Hindlimb muscle (tissue), 1 donor: ENCODE measurements around the gene GSTA4. TPM values are rescaled to one million over a fixed set of nuclear protein-coding genes. Genes with fewer than 3 reads are reported as not detected.
"Not testable (repeated sequence)": the region's sequence is repeated elsewhere in the genome, so short reads cannot be mapped to it uniquely, and the experiment has no call there.

Experiments used
- DNase-seq: peaks from one replicate; pipeline ENCODE4 v3.0.0-alpha.2; 2013
- polyA plus RNA-seq: library from polyadenylated mRNA; unstranded; fragments of 120-200 nt; gene quantifications from one replicate; pipeline ENCODE4 v1.2.1, GENCODE V29; 2013; ENCODE audit not compliant: insufficient read length

GSTA4 gene
- polyA plus RNA-seq, 1 donor = 45.2 TPM

GRCh38 chr6:52969359-52969758, 25.7 kb downstream of the GSTA4 start:
- DNase-seq = no peak

DNA sequence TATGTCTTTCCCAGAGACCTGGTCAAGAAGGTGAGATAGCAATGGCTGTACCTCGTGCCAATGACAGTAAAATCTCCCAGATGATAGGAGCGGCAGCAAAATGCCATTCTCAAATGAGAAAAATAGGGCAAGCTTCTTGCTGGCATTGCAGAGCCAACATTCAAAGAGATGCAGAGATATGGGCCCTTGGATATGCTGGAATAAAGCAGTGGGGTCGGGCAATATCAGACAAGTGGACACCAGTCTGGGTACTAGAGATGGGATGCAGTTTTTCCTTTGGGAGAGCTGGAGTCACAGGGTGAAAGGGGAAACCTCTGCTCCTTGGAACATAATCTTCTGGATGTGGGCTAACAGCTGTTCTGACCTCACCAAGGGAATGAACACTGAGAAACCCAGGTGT, 29.0 kb downstream of the GSTA4 start:
- no peak for DNase-seq

DNA sequence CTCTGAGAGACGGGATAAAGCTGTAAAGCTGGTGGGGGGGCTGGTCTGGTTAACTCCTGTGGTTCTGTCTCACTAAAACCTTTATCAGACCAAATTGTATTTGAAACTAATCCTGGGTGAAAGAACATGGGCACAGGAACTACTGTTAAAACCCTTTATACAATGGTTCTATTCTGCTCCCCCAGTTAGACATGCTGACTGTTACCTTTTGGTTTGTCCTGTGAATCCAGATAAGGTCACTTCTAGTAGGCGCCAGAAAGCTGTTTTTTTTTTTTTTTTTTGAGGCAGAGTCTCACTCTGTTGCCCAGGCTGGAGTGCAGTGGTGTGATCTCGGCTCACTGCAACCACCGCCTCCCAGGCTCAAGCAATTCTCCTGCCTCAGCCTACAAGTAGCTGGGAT, 29.7 kb downstream of the GSTA4 start:
- no peak for DNase-seq

DNA sequence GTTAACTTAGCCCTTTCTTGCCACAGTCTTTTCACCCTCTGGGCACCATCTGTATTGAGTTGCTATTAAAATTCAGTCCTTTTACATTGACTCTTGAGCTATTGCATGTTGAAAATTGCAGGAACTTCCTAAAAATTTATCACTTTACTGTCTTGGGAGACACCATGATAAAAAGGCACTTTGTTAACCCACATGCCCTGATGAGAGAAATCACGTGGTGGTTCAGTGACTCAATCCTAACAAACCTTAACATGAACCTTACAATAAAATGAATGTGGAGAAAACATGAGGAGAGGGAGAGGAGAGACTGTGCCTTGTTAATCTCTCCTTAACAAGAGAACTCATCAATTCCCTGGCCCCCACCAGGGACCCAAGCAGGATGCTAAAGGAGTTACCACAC, 30.8 kb downstream of the GSTA4 start:
- no peak for DNase-seq

DNA sequence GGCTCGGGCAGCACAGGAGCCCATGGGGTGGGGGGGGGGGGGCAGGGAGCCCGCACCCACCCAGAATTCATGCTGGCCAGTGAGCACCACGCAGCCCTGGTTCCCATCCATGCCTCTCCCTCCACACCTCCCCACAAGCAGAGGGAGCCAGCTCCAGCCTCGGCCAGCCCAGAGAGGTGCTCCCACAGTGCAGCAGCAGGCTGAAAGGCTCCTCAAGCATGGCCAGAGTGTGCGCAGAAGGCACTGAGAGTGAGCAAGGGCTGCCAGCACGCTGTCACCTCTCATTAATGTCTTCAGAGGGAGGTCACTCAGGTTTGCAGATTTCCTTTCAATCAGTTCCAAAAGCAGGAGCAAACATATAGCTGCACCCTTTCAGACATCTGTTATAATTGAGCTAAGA, 32.4 kb downstream of the GSTA4 start:
- no peak for DNase-seq

DNA sequence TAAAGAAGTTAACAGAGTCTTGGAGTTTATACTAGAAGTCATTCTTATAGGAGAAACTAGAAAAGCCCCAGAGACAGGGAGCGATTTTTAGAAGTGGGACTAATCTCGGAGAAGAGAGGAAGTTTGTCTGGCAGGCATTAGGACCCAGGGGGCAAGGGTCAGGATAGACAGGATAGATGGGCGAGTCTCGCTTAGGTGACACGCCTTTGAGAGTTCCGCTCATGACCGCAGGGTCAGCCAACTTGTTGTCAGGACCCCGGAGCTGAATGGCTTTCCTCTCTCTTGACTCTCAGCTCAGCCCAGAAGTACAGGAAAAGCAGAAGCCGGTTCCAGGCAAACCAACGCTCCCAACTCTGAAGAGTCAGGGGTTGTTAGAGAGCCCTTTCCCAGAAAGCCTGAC, 34.1 kb downstream of the GSTA4 start:
- not testable (repeated sequence) for DNase-seq

- not testable (repeated sequence) for DNase-seq
Measured at GRCh38 chr6:52960211-52960610, 34.9 kb downstream of the GSTA4 start.

DNA sequence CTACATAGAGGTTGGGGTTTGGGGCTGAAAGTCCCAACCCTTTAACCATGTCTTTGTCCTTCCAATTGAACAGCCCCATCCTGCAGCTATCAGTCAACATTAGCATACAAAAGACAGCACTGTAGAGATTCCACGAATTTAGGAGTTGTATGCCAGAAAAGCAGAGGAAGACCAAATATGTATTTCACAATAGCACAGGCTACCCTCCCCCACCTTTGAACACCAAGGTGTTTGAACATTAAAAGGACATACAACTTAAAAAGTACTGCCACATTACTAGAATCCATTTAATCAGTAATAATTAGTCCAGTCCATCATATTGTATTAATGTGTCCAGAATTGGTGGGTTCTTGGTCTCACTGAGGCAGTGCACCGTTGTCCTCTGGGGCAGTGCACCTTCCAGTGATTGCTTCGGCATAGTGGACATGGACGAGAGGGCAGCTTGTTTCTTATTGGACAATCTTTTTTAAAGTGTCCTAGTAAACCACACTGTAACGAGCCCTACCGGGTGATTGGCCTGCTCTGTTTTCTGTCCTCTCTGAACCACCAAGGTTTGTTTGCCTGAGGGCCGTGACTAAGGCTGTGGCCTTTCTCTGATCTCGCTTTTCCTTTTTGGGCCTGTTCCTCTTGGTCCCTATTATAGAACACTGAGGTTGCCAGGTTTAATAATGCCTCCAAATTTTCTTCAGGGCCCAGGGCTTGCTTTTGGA, 36.4 kb downstream of the GSTA4 start:
- no peak for DNase-seq

GRCh38 chr6:52955871-52956270, 39.2 kb downstream of the GSTA4 start:
- no peak for DNase-seq

GRCh38 chr6:52953911-52954839, 40.9 kb downstream of the GSTA4 start:
- no peak for DNase-seq

- no peak for DNase-seq
Measured at GRCh38 chr6:52946306-52946705, 48.8 kb downstream of the GSTA4 start.

GRCh38 chr6:52942821-52943220, 52.3 kb downstream of the GSTA4 start:
- DNase-seq = not testable (repeated sequence)

DNA sequence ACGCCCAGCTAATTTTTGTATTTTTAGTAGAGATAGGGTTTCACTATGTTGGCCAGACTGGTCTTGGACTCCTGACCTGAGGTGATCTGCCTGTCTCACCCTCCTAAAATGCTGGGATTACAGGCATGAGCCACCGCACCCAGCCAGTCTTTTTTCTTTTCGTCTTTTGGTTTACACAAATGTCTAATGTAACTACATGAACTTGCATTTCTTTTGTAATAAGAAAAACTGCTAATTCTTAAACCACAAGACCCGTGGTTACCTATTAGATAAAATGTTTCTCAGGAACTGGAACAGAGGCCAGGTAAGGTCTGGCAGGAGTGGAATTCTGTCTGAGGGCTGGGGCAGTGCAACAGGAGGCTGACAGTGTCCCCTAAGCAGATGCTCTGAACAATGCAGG, 52.9 kb downstream of the GSTA4 start:
- no peak for DNase-seq

DNA sequence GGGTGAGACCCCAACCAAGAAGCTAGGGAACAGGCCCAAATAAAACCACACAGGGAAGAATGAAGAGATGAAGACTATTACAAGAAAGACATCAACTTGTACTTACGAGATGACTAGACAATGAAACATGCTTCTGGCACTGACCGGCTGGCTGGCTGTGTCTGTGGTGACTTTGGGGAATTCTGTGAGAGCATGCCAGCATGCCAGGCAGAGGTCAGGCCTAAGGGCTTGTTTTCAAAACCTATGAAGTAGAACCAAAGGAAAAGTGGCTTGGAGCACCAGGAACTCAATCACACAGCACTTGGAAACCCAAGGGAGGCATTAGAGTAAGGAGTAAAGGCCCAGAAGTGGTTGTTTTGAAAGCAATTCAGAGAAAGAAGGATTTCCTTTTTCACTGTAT, 57.2 kb downstream of the GSTA4 start:
- DNase-seq = no peak

DNA sequence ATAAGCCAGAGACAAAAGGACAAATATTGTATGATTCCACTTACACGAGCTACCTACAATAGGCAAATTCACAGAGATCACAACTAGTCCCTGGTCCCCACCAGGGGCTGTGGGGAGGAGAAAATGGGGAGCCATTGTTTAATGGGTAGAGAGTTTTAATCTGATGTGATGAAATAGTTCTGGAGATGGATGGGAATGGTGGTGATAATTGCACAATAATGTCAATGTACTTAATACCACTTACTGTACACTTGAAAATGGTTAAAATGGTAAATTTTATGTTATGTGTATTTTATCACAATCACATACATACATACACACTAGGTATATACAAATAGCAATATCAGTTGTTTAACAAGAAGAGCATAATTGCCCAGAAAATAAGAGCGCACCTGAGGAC, 61.3 kb downstream of the GSTA4 start:
- DNase-seq = no peak

DNA sequence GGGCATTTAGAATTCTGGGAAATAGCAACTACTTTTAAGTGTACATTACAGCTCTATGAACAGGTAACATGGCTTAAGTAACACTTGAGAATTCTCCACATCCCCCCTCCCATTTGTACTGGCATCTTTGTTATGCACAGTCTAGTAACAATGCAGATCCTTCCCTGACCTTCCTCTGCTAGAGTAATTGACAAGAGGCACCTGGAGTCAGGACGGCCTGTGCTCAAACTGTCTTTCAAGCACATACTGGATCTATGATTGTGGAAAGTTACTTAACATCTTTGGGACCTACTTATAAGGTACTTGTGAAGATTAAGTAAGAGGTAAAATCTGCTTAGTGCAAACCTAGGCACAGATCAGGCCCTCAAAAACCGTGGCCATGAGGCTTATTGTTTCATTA, 63.7 kb downstream of the GSTA4 start:
- DNase-seq = no peak

DNA sequence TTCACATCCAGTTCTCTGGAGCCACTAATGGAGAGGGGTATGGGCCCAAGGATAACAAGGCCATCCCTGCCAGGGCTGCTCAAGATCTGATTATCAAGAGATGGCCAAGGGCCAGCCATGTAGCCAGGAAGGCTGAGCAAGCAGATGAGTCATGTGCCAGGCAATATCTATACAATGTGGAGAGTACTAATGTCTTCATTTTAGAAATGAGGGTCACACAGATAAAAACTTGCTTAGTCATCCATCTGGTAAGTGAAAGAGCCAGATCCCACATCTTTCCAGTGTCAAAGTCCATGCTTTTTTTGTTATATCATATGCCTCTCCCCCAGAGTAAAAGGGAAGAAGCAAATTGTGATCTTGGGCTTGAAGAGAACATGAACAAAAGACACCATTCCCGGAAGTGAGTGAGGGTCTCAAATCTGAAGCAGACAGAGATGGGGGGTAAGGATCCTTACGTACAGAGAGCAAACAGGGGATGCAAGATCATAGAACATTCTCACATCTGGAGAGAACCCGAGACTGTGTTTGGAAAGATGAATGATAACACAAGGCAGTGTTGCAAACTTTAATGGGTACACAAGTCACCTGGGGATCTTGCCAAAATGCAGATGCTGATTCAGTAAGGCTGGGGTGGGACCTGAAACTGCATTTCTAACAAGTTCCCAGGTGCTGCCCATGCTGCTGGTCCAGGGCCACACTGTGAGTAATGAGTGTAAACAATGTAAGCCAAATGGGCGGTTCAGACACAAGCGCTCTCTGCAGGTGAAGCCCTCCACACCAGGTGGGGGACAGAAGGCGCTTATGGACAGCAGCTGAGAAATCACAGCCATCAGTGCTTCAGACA, 65.5 kb downstream of the GSTA4 start:
- DNase-seq = no peak

Other genes with a start within 250 kb of the GSTA4 start
- gene GSTA2, start 231.8 kb downstream of the GSTA4 start, polyA plus RNA-seq = not detected
- not detected for gene GSTA1, start 191.5 kb downstream of the GSTA4 start, polyA plus RNA-seq
- not detected for gene GSTA5, start 154.5 kb downstream of the GSTA4 start, polyA plus RNA-seq
- gene GSTA3, start 85.6 kb downstream of the GSTA4 start, polyA plus RNA-seq = not detected
- gene CILK1, start 66.5 kb upstream of the GSTA4 start, polyA plus RNA-seq = 11.3 TPM
- gene FBXO9, start 70.1 kb upstream of the GSTA4 start, polyA plus RNA-seq = 88.5 TPM
- not detected for gene GCM1, start 153.6 kb upstream of the GSTA4 start, polyA plus RNA-seq